Activated CD4-positive, alpha-beta memory T cell treated with anti-CD3 and anti-CD28 coated beads, Interleukin-2, amount 10 ng/mL, durations not matched to agents 7 days and 5 days (primary cell): ENCODE results near the gene MDM2. TPM values are rescaled to one million over a fixed set of nuclear protein-coding genes. Genes with fewer than 3 reads are reported as not detected.
"Not testable (repeated sequence)": the region's sequence is repeated elsewhere in the genome, so short reads cannot be mapped to it uniquely, and the experiment has no call there.

ENCODE experiments used
- CTCF ChIA-PET: fragments of 350-600 bp; sonication (Branson Sonifier 250); formaldehyde crosslinking; loops from one replicate; lab custom pipeline; 2021; ENCODE audit warnings: antibody characterized with exemption, inconsistent platforms; lab: Charles Lee
- POLR2A ChIA-PET: fragments of 350-600 bp; sonication (Branson Sonifier 250); formaldehyde crosslinking; loops from one replicate; lab custom pipeline; 2021; ENCODE audit warnings: antibody characterized with exemption; lab: Charles Lee
- DNase-seq: peaks from one replicate; pipeline ENCODE4 v3.0.0-alpha.2; 2020
- H3K27ac Mint-ChIP-seq: one replicate; pipeline ENCODE4 v1.8.0; 2021; ENCODE audit warnings: mild to moderate bottlenecking, mixed read lengths
- H3K27me3 Mint-ChIP-seq: one replicate; pipeline ENCODE4 v1.8.0; 2021; ENCODE audit warnings: mixed read lengths
- H3K36me3 Mint-ChIP-seq: one replicate; pipeline ENCODE4 v1.8.0; 2021; ENCODE audit warnings: low read depth, mixed read lengths
- H3K4me1 Mint-ChIP-seq: one replicate; pipeline ENCODE4 v1.8.0; 2021; ENCODE audit warnings: mixed read lengths
- H3K4me3 Mint-ChIP-seq: one replicate; pipeline ENCODE4 v1.8.0; 2021; ENCODE audit warnings: mild to moderate bottlenecking, mixed read lengths
- H3K9me3 Mint-ChIP-seq: one replicate; pipeline ENCODE4 v1.8.0; 2021; ENCODE audit warnings: mixed read lengths
- total RNA-seq, 2 experiments: library from RNA; stranded (reverse); gene quantifications; one replicate each; pipeline ENCODE4 v1.2.3, GENCODE V29; 2021

Gene MDM2
- total RNA-seq, 2 experiments from 2014 or later: 194 to 201 TPM

DNA sequence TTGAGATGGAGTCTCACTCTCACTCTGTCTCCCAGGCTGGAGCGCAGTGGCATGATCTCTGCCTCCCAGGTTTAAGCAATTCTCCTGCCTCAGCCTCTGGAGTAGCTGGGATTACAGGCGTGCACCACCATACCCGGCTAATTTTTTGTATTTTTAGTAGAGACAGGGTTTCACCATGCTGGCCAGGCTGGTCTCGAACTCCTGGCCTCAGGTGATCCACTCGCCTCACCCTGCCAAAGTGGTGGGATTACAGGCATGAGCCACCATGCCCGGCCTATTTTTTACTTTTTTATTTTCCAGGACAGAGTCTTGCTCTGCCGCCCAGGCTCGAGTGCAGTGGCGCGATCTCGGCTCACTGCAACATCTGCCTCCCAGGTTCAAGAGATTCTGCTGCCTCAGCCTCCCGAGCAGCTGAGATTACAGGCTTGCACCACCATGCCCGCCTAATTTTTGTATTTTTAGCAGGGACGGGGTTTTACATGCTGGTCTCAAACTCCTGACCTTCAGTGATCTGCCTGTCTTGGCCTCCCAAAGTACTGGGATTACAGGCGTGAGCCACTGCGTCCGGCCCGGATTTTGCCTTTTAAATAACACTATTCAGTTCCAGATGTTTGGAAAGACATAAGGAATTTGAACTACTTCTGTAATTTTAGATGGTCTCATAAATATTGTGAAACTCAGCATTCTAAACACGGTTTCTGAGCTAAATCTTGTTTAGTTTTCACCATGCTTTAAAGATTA, 4.9 kb upstream of the MDM2 start:
- H3K4me3 Mint-ChIP-seq, POLR2A ChIA-PET, H3K9me3 Mint-ChIP-seq, H3K36me3 Mint-ChIP-seq, CTCF ChIA-PET, H3K27me3 Mint-ChIP-seq, H3K27ac Mint-ChIP-seq, DNase-seq: not testable (repeated sequence)
- peaks cover 28% of the 10 kb centered on the region for H3K4me1 Mint-ChIP-seq

DNA sequence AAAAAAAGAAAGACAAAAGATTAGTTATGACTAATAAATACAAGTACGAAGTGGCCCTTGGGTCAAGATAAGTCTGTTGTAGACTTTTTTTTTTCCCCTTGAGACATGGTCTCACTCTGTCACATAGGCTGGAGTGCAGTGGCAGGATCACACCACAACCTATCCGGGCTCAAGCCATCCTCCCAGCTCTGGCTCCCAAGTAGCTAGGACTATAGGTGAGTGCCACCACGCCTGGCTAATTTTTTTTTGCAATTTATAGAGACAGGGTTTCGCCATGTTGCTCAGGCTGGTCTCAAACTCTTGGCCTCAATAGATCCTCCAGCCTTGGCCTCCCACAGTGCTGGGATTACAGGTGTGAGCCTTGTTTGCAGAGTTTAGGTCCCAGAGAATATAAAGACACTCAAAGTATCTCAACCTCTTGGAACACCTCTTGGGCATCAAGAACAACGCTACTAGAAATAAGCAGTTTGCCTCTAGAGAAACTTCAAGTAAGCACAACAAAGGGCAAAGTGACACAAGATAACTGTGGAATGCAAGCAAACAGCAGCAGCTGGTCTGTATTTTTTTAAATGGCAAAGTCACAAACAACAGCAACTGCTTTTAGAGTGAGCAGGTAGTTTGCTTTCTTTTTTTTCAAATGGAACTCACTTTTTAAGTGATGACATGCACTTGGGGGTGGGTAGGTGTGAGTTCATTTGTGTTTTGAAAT, 3.9 kb upstream of the MDM2 start:
- DNase-seq: no peak
- H3K9me3 Mint-ChIP-seq: no peaks in the 10 kb centered on the region
- H3K4me3 Mint-ChIP-seq: no peak overlapping the region
- H3K4me1 Mint-ChIP-seq: peaks cover 30% of the 10 kb centered on the region
- H3K36me3 Mint-ChIP-seq: peaks cover 11% of the 10 kb centered on the region
- ChIA-PET CTCF (no interaction called here), POLR2A (no interaction called here)
- no peaks in the 10 kb centered on the region for H3K27me3 Mint-ChIP-seq
- H3K27ac Mint-ChIP-seq: no peak overlapping the region

DNA sequence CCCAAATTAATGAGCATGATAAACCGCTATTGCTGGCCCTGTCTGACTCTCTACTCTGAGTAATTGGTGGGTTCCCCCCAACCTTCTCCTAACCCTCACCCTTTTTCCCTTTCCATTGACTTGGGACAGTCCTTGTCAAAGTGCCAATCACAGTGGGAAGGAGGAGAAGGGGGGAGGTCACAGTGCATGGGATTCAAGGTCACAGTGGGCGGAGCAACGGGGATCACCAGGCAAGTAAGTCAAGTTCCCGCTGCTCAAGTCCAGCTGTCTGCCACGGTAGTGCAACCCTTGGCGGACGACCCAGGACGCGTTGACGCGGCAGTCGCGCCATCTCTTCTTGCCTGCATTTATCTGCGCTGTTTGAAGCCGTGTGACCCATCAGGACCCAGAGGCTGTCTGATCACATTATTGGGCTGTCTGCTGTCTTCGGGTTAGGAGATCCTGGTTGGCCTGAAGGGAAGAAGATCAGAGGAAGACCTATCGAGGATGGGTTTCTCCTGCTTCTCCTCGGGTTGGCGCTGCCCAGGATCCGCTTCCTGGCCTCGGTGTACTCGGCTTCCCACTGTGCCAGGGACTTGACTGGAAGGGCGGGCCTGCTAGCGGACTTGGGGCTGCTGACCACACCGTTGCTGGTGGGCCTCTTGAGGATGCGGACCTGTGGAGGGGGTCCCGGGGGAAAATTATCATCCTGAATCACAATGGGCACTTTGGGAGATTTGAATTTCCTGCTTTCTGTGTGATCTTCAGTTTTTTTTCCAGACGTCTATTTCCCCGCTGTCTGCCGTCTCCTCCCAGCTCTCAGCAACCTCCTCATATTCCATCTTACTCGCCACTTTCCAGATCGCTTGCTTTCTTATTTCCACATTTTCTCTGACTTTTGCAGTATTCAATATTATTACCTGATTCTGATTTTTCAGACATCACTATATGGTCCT, 3.1 kb upstream of the MDM2 start:
- CTCF ChIA-PET: no interaction called here
- H3K27ac Mint-ChIP-seq: no peak overlapping the region
- H3K27me3 Mint-ChIP-seq: no peaks in the 10 kb centered on the region
- no peaks in the 10 kb centered on the region for H3K9me3 Mint-ChIP-seq
- POLR2A ChIA-PET: no interaction called here
- no peak overlapping the region for H3K4me3 Mint-ChIP-seq
- peaks cover 38% of the 10 kb centered on the region for H3K4me1 Mint-ChIP-seq
- no peak for DNase-seq
- H3K36me3 Mint-ChIP-seq: peaks cover 20% of the 10 kb centered on the region

DNA sequence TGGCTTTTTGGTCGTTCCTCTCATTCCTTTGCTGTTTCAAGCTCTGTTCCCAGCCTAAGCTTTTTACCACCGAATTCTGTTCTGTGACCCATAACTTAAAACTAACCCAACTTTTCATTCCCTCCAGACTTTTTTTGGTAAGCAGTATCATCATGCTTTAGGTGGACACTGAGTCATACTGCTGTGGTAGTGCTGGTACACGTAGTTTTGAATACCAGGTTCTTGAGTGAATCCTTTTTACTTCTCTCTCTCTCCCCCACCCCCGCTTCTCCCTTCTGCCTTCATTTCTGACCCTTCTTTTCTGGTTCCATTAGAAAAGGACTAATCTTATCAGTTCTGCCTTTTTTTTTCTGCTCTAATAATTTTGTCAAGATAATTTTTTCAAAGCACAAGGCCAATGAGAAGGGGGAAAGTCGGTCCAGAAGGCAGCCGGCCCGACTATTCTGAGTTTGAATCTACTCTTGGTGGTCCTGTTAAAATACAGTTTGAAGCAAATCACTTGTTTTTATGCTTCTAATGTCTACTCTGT, 2.3 kb upstream of the MDM2 start:
- Mint-ChIP-seq H3K27me3 (no peaks in the 10 kb centered on the region), H3K4me1 (peaks cover 39% of the 10 kb centered on the region), H3K9me3 (no peaks in the 10 kb centered on the region), H3K27ac (peak overlapping the region; percentile 55), H3K36me3 (peaks cover 24% of the 10 kb centered on the region), H3K4me3 (no peak overlapping the region)
- ChIA-PET POLR2A (no interaction called here), CTCF (no interaction called here)
- DNase-seq: no peak

DNA sequence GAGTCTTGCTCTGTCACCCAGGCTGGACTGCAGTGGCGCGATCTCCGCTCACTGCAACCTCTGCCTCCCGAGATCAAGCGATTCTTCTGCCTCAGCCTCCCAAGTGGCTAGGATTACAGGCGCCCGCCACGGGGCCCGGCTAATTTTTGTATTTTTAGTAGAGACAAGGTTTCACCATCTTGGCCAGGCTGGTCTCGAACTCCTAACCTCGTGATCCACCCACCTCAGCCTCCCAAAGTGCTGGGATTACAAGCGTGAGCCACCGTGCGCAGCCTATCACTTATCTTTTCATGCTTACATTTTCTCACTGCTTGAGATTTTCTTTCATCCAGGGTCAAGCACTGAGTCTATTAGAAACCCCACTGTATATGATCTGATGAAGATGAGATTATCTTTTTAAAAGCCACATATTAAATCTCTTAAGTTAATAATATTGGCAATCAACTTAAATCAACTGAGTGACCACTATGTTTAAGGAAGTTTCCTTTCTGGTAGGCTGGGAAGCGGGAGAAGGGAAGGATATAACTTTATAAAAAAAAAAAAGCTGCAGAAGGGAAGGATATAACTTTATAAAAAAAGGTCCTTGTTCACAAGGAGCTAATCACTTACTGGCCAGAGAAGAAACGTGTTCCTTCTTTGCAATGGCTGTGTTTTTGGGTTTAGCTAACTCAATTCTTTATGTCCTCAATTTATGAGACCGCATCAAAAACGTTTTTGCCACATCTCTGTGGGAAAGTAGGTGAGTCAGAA, 1.3 kb upstream of the MDM2 start:
- Mint-ChIP-seq H3K4me1 (peaks cover 47% of the 10 kb centered on the region), H3K36me3 (peaks cover 34% of the 10 kb centered on the region), H3K27ac (peak overlapping the region; percentile 100), H3K27me3 (no peaks in the 10 kb centered on the region), H3K4me3 (peak overlapping the region; percentile 98), H3K9me3 (no peaks in the 10 kb centered on the region)
- POLR2A ChIA-PET: interaction anchor here (0.7 to 3.3 kb wide), 23 partner anchors 8 to 687 kb away, joined by 3 to 80 read pairs (median 11); partner anchors contain the start of genes NUP107, RAP1B and SLC35E3
- CTCF ChIA-PET: interaction anchor here (1.1 to 3.1 kb wide), 8 partner anchors 10 to 447 kb away, joined by 3 to 30 read pairs (median 8); partner anchors contain the start of gene SLC35E3
- DNase-seq: no peak

DNA sequence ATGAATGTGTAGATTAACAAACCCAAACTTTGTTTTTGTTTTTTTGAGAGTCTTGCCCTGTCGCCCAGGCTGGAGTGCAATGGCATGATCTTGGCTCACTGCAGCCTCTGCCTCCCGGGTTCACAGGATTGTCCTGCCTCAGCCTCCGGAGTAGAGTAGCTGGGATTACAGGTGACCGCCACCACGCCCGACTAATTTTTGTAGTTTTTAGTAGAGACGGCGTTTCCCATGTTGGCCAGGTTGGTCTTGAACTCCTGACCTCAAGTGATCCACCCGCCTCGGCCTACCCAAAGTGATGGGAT, 752 bp upstream of the MDM2 start:
- Mint-ChIP-seq H3K4me1 (peaks cover 45% of the 10 kb centered on the region), H3K36me3 (peaks cover 38% of the 10 kb centered on the region), H3K4me3 (peak overlapping the region; percentile 98), H3K27ac (peak overlapping the region; percentile 100)
- DNase-seq, H3K9me3 Mint-ChIP-seq, H3K27me3 Mint-ChIP-seq: not testable (repeated sequence)
- POLR2A ChIA-PET: interaction anchor here (0.7 to 3.3 kb wide), 33 partner anchors 9 to 687 kb away, joined by 3 to 80 read pairs (median 6); partner anchors contain the start of genes IL26, MDM1, NUP107 and RAP1B
- CTCF ChIA-PET: interaction anchor here (0.6 to 3.1 kb wide), 21 partner anchors 8 to 1451 kb away, joined by 3 to 30 read pairs (median 6); partner anchors contain the start of genes NUP107 and SLC35E3

DNA sequence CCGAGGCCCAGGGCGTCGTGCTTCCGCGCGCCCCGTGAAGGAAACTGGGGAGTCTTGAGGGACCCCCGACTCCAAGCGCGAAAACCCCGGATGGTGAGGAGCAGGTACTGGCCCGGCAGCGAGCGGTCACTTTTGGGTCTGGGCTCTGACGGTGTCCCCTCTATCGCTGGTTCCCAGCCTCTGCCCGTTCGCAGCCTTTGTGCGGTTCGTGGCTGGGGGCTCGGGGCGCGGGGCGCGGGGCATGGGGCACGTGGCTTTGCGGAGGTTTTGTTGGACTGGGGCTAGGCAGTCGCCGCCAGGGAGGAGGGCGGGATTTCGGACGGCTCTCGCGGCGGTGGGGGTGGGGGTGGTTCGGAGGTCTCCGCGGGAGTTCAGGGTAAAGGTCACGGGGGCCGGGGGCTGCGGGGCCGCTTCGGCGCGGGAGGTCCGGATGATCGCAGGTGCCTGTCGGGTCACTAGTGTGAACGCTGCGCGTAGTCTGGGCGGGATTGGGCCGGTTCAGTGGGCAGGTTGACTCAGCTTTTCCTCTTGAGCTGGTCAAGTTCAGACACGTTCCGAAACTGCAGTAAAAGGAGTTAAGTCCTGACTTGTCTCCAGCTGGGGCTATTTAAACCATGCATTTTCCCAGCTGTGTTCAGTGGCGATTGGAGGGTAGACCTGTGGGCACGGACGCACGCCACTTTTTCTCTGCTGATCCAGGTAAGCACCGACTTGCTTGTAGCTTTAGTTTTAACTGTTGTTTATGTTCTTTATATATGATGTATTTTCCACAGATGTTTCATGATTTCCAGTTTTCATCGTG, 612 bp downstream of the MDM2 start:
- Mint-ChIP-seq H3K36me3 (peaks cover 52% of the 10 kb centered on the region), H3K4me3 (peak overlapping the region; percentile 98), H3K27me3 (no peaks in the 10 kb centered on the region), H3K4me1 (peaks cover 58% of the 10 kb centered on the region), H3K9me3 (no peaks in the 10 kb centered on the region), H3K27ac (peak overlapping the region; percentile 100)
- CTCF ChIA-PET: interaction anchor here (0.6 to 3.1 kb wide), 20 partner anchors 8 to 477 kb away, joined by 3 to 30 read pairs (median 6); partner anchors contain the start of genes MDM1, NUP107 and SLC35E3
- DNase-seq: peak; percentile 77
- POLR2A ChIA-PET: interaction anchor here (0.6 to 3.3 kb wide), 35 partner anchors 9 to 1539 kb away, joined by 3 to 80 read pairs (median 6); partner anchors contain the start of genes CAND1, IL26, MDM1 and NUP107

DNA sequence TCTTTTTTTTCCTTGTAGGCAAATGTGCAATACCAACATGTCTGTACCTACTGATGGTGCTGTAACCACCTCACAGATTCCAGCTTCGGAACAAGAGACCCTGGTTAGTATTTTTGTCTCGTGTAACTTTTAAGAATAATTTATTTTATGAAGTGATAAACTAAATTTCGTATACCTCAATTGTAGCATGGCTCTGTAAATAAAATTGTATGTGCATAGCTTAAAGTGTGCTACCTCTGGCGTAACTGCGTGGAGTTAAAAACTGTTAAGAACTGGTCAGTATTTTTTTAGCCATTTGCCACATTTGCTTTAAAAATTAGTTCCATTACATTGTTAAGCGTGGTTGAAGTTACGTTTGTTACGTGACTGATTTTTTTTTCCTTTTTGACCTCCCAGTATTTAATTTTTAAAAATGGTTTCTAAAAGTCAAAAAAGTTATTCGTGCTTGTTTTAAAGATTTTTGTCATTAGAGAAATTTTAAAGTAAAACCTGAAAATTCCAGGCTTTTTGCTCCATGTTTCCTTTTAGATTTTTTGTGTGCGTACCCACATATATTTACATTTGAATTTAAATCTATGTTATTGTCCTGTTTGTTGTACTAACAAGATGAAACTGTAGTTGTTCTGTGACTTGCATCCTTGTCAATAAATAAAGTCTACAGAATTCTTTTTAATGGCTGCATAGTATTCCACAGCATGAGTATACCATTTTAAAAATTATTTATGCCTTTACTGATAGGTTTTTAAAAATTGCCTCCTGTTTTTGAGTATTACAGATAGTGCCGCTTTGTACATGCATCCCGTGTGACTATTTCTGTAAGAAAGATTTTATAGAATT, 1.4 kb downstream of the MDM2 start:
- no peak for DNase-seq
- no peaks in the 10 kb centered on the region for H3K27me3 Mint-ChIP-seq
- H3K4me1 Mint-ChIP-seq: peaks cover 61% of the 10 kb centered on the region
- peak overlapping the region; percentile 98 for H3K4me3 Mint-ChIP-seq
- H3K27ac Mint-ChIP-seq: peak overlapping the region; percentile 100
- ChIA-PET CTCF (interaction anchor here (0.6 to 3.1 kb wide), 10 partner anchors 8 to 478 kb away, joined by 3 to 30 read pairs (median 8); partner anchors contain the start of genes MDM1 and SLC35E3), POLR2A (interaction anchor here (0.7 to 3.3 kb wide), 22 partner anchors 8 to 1540 kb away, joined by 3 to 80 read pairs (median 8); partner anchors contain the start of genes CAND1, MDM1, NUP107 and SLC35E3)
- H3K9me3 Mint-ChIP-seq: no peaks in the 10 kb centered on the region
- peaks cover 57% of the 10 kb centered on the region for H3K36me3 Mint-ChIP-seq

DNA sequence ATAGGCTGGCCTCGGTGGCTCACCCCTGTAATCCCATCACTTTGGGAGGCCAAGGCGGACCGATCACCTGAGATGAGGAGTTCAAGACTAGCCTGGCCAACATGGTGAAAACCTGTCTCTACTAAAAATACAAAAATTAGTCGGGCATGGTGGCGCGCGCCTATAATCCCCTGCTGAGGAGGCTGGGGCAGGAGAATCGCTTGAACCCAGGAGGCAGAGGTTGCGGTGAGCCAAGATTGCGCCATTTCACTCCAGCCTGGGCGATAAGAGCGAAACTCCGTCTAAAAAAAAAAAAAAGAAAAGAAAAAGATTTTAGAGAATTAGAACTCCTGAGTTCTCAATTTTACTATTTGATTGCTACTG, 2.0 kb downstream of the MDM2 start:
- H3K9me3 Mint-ChIP-seq, DNase-seq, H3K27me3 Mint-ChIP-seq, CTCF ChIA-PET, POLR2A ChIA-PET: not testable (repeated sequence)
- Mint-ChIP-seq H3K36me3 (peaks cover 63% of the 10 kb centered on the region), H3K27ac (peak overlapping the region; percentile 100), H3K4me1 (peaks cover 67% of the 10 kb centered on the region), H3K4me3 (peak overlapping the region; percentile 98)

DNA sequence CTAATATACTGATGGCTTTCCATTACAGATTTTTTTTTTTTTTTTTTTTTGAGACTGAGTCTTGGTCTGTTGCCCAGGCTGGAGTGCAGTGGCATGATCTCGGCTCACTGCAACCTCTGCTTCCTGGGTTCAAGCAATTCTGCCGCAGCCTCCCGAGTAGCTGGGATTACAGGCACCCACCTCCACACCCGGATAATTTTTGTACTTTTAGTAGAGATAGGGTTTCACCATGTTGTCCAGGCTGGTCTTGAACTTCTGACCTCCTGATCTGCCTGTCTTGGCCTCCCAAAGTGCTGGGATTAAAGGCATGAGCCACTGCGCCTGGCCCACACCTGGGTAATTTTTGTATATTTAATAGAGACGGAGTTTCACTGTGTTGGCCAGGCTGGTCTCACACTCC, 3.6 kb downstream of the MDM2 start:
- H3K9me3 Mint-ChIP-seq, H3K27ac Mint-ChIP-seq, H3K27me3 Mint-ChIP-seq, DNase-seq: not testable (repeated sequence)
- CTCF ChIA-PET: interaction anchor here (7.7 kb wide), 1 partner anchor 19 kb away, joined by 65 read pairs; no protein-coding TSS in a partner anchor
- Mint-ChIP-seq H3K36me3 (peaks cover 78% of the 10 kb centered on the region), H3K4me3 (peak overlapping the region; percentile 63), H3K4me1 (peaks cover 63% of the 10 kb centered on the region)
- POLR2A ChIA-PET: interaction anchor here (1.0 to 1.7 kb wide), 5 partner anchors 10 to 65 kb away, joined by 3 to 8 read pairs (median 3); no protein-coding TSS in a partner anchor
